HEK293 (cell line): ENCODE data around the gene BCAS3.

ENCODE experiments used
- CTCF ChIA-PET: fragments of 350-600 bp; formaldehyde crosslinking; extraction: SDS; loops from one replicate; lab custom pipeline; 2021; ENCODE audit warnings: antibody characterized with exemption; lab: Yijun Ruan, JAX
- POLR2A ChIA-PET: fragments of 300-600 bp; formaldehyde crosslinking; extraction: SDS; loops from one replicate; lab custom pipeline; 2020; ENCODE audit warnings: antibody characterized with exemption, inconsistent platforms; lab: Yijun Ruan, JAX
- H3K27ac ChIP-seq: fragments of 200-500 bp; sonication (Bioruptor generic); 2 replicates; pipeline ENCODE4 v1.5.1; 2014; ENCODE audit warnings: low read depth, low read length, control low read depth, inconsistent platforms; ENCODE audit errors: extremely low read depth
- H3K36me3 ChIP-seq, 2 experiments: fragments of 200-500 bp in 1 of 2; sonication (Bioruptor generic) in 1 of 2; 1 replicate in 1 of 2; 2 replicates in 1 of 2; pipeline ENCODE4 v1.5.1; 2014 to 2017; ENCODE audit warnings: inconsistent platforms in 2 of 2, low read length in 2 of 2; ENCODE audit not compliant: control insufficient read depth in 2 of 2, insufficient read depth in 1 of 2
- H3K4me1 ChIP-seq: fragments of 200-500 bp; sonication (Bioruptor generic); 2 replicates; pipeline ENCODE4 v1.5.1; 2014; ENCODE audit warnings: mild to moderate bottlenecking, low read length, inconsistent platforms; ENCODE audit not compliant: control insufficient read depth, insufficient read depth
- H3K4me3 ChIP-seq: 2 replicates; pipeline ENCODE4 v1.5.1; 2011; ENCODE audit warnings: low read depth, mild to moderate bottlenecking, control low read depth, low read length, moderate library complexity
- H3K9me3 ChIP-seq: fragments of 200-500 bp; sonication (Bioruptor generic); 2 replicates; pipeline ENCODE4 v1.5.1; 2014; ENCODE audit warnings: low read depth, low read length, inconsistent platforms; ENCODE audit not compliant: control insufficient read depth, insufficient read depth
- BCL11A ChIP-seq: fragments of 450-650 bp; formaldehyde crosslinking; IDR thresholded peaks from 2 replicates; pipeline ENCODE4 v1.5.1; 2016; ENCODE audit warnings: low read depth, missing biosample characterization, missing genetic modification characterization
- MYNN ChIP-seq: fragments of 450-650 bp; formaldehyde crosslinking; IDR thresholded peaks from 2 replicates; pipeline ENCODE4 v1.5.1; 2016; ENCODE audit warnings: missing biosample characterization, missing genetic modification characterization, borderline replicate concordance
- TCF7L2 ChIP-seq: IDR thresholded peaks from 2 replicates; pipeline ENCODE4 v1.6.1; 2011; ENCODE audit warnings: low read depth, mild to moderate bottlenecking, inconsistent platforms, low read length, moderate library complexity, borderline replicate concordance
- ZNF10 ChIP-seq: fragments of 450-650 bp; formaldehyde crosslinking; IDR thresholded peaks from 2 replicates; pipeline ENCODE4 v1.5.1; 2017; ENCODE audit warnings: missing biosample characterization, missing genetic modification characterization
- ZNF121 ChIP-seq: fragments of 450-650 bp; formaldehyde crosslinking; IDR thresholded peaks from 2 replicates; pipeline ENCODE4 v1.5.1; 2016; ENCODE audit warnings: missing biosample characterization, missing genetic modification characterization
- ZNF138 ChIP-seq: fragments of 450-650 bp; formaldehyde crosslinking; IDR thresholded peaks from 2 replicates; pipeline ENCODE4 v1.5.1; 2016; ENCODE audit warnings: missing biosample characterization, missing genetic modification characterization, borderline replicate concordance
- ZNF2 ChIP-seq: fragments of 450-650 bp; formaldehyde crosslinking; IDR thresholded peaks from 2 replicates; pipeline ENCODE4 v1.5.1; 2016; ENCODE audit warnings: missing biosample characterization, missing genetic modification characterization
- ZNF221 ChIP-seq: fragments of 450-650 bp; formaldehyde crosslinking; IDR thresholded peaks from 2 replicates; pipeline ENCODE4 v1.5.1; 2017; ENCODE audit warnings: missing biosample characterization, missing genetic modification characterization, borderline replicate concordance
- ZNF23 ChIP-seq: fragments of 450-650 bp; formaldehyde crosslinking; IDR thresholded peaks from 2 replicates; pipeline ENCODE4 v1.5.1; 2016; ENCODE audit warnings: missing biosample characterization, missing genetic modification characterization, borderline replicate concordance
- ZNF274 ChIP-seq, 2 experiments: fragments of 200-500 bp in 1 of 2; fragments of 450-650 bp in 1 of 2; sonication (Bioruptor generic) in 1 of 2; formaldehyde crosslinking in 1 of 2; IDR thresholded peaks; 2 replicates each; pipeline versions ENCODE4 v1.5.1 to v1.6.1; 2014 to 2016; ENCODE audit warnings: borderline replicate concordance in 1 of 2, inconsistent platforms in 1 of 2, low read length in 1 of 2, missing biosample characterization in 1 of 2, missing genetic modification characterization in 1 of 2
- ZNF302 ChIP-seq: fragments of 450-650 bp; formaldehyde crosslinking; IDR thresholded peaks from 2 replicates; pipeline ENCODE4 v1.5.1; 2016; ENCODE audit warnings: missing biosample characterization, missing genetic modification characterization, low read depth
- ZNF404 ChIP-seq: fragments of 450-650 bp; formaldehyde crosslinking; IDR thresholded peaks from 2 replicates; pipeline ENCODE4 v1.5.1; 2017; ENCODE audit warnings: missing biosample characterization, missing genetic modification characterization
- ZNF510 ChIP-seq: fragments of 450-650 bp; formaldehyde crosslinking; IDR thresholded peaks from 2 replicates; pipeline ENCODE4 v1.5.1; 2018; ENCODE audit warnings: mild to moderate bottlenecking, missing genetic modification characterization, missing biosample characterization; ENCODE audit not compliant: insufficient replicate concordance
- ZNF560 ChIP-seq: fragments of 450-650 bp; formaldehyde crosslinking; IDR thresholded peaks from 2 replicates; pipeline ENCODE4 v1.5.1; 2017; ENCODE audit warnings: missing biosample characterization, missing genetic modification characterization, borderline replicate concordance
- ZNF571 ChIP-seq: fragments of 450-650 bp; formaldehyde crosslinking; IDR thresholded peaks from 2 replicates; pipeline ENCODE4 v1.5.0; 2017; ENCODE audit warnings: missing biosample characterization, missing genetic modification characterization
- ZNF624 ChIP-seq: fragments of 450-650 bp; formaldehyde crosslinking; IDR thresholded peaks from 2 replicates; pipeline ENCODE4 v1.5.1; 2017; ENCODE audit warnings: missing biosample characterization, missing genetic modification characterization
- ZNF629 ChIP-seq: fragments of 450-650 bp; formaldehyde crosslinking; IDR thresholded peaks from 2 replicates; pipeline ENCODE4 v1.5.1; 2017; ENCODE audit warnings: missing biosample characterization, missing genetic modification characterization
- ZSCAN30 ChIP-seq: fragments of 450-650 bp; IDR thresholded peaks from 2 replicates; pipeline ENCODE4 v1.5.1; 2018; ENCODE audit warnings: missing biosample characterization, mild to moderate bottlenecking, missing genetic modification characterization, moderate library complexity
- TF ChIP-seq, protein P1 (sequence below): fragments of 450-650 bp; formaldehyde crosslinking; IDR thresholded peaks from 2 replicates; pipeline ENCODE4 v1.5.1; 2017; ENCODE audit warnings: missing biosample characterization, missing genetic modification characterization
- TF ChIP-seq, protein P2 (sequence below): fragments of 450-650 bp; formaldehyde crosslinking; IDR thresholded peaks from 2 replicates; pipeline ENCODE4 v1.5.1; 2016; ENCODE audit warnings: missing biosample characterization, missing genetic modification characterization
- TF ChIP-seq, protein P3 (sequence below): fragments of 450-650 bp; formaldehyde crosslinking; IDR thresholded peaks from 2 replicates; pipeline ENCODE4 v1.5.1; 2016; ENCODE audit warnings: missing biosample characterization, missing genetic modification characterization
- TF ChIP-seq, protein P4 (sequence below): fragments of 450-650 bp; formaldehyde crosslinking; IDR thresholded peaks from 2 replicates; pipeline ENCODE4 v1.5.1; 2016; ENCODE audit warnings: missing biosample characterization, missing genetic modification characterization

BCAS3 gene

DNA sequence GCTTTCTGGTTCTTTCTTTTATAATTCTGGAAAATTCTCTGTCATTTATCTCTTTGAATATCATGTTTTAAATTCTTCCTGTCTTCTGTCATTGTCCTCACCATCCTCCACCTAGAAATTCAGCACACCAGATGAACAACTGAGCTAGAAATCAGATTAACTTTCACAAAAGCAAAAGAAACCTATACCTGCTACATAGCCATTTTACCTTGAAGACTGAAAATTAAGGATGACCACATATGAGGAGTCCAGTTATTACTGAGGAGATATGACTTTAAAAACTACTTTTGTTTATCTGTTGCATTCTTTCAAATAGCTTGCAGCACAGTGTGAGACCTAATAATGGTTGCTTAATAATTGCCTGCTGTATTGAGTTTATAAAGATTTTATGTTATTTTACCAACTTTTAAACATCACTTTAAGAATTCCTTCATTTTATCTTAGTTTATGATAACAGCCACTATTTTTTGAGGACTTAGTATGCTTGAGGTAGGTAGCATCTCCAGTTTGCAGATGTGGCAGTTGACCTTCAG, 104.3 kb downstream of the BCAS3 start:
- H3K4me3 ChIP-seq: no peak overlapping the region
- POLR2A ChIA-PET: no interaction called here
- TF ChIP-seq ZNF624 (tag by site-specific recombination) (no peak), ZSCAN30 (tag by site-specific recombination) (no peak), ZNF138 (no peak), ZNF571 (tag by site-specific recombination) (no peak)
- TF ChIP-seq, protein P1, sequence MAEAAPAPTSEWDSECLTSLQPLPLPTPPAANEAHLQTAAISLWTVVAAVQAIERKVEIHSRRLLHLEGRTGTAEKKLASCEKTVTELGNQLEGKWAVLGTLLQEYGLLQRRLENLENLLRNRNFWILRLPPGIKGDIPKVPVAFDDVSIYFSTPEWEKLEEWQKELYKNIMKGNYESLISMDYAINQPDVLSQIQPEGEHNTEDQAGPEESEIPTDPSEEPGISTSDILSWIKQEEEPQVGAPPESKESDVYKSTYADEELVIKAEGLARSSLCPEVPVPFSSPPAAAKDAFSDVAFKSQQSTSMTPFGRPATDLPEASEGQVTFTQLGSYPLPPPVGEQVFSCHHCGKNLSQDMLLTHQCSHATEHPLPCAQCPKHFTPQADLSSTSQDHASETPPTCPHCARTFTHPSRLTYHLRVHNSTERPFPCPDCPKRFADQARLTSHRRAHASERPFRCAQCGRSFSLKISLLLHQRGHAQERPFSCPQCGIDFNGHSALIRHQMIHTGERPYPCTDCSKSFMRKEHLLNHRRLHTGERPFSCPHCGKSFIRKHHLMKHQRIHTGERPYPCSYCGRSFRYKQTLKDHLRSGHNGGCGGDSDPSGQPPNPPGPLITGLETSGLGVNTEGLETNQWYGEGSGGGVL: no peak
- TF ChIP-seq, protein P2, sequence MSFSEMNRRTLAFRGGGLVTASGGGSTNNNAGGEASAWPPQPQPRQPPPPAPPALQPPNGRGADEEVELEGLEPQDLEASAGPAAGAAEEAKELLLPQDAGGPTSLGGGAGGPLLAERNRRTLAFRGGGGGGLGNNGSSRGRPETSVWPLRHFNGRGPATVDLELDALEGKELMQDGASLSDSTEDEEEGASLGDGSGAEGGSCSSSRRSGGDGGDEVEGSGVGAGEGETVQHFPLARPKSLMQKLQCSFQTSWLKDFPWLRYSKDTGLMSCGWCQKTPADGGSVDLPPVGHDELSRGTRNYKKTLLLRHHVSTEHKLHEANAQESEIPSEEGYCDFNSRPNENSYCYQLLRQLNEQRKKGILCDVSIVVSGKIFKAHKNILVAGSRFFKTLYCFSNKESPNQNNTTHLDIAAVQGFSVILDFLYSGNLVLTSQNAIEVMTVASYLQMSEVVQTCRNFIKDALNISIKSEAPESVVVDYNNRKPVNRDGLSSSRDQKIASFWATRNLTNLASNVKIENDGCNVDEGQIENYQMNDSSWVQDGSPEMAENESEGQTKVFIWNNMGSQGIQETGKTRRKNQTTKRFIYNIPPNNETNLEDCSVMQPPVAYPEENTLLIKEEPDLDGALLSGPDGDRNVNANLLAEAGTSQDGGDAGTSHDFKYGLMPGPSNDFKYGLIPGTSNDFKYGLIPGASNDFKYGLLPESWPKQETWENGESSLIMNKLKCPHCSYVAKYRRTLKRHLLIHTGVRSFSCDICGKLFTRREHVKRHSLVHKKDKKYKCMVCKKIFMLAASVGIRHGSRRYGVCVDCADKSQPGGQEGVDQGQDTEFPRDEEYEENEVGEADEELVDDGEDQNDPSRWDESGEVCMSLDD (tag by site-specific recombination): no peak
- TF ChIP-seq, all 188 proteins: peak for 0
- no peaks in the 10 kb centered on the region for H3K9me3 ChIP-seq
- H3K27ac ChIP-seq: no peak overlapping the region
- no peaks in the 10 kb centered on the region for H3K4me1 ChIP-seq
- no peaks in the 10 kb centered on the region for H3K36me3 ChIP-seq
- CTCF ChIA-PET: no interaction called here

DNA sequence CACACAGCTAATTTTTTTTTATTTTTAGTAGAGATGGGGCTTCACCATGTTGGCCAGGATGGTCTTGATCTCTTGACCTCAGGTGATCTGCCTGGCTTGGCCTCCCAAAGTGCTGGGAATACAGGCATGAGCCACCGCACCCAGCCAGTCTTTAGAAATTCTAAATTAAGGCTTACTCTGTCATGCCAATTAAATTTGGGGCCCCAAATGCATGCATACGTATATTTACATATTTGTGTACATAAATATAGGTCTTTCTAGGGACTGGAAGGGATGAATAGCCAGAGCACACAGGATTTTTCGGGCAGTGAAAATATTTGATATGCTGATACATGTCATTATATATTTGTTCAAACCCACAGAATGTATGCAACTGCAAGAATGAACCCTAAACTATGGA, 105.1 kb downstream of the BCAS3 start:
- ChIA-PET CTCF (interaction anchor here (1.4 kb wide), 1 partner anchor 17 kb away, joined by 8 read pairs; no protein-coding TSS in a partner anchor), POLR2A (no interaction called here)
- TF ChIP-seq ZNF2 (tag by site-specific recombination): no peak
- TF ChIP-seq ZNF221 (tag by site-specific recombination): no peak
- no peak for TF ChIP-seq ZNF560 (tag by site-specific recombination)
- no peak for TF ChIP-seq ZNF510
- Histone ChIP-seq H3K27ac (no peak overlapping the region), H3K36me3 (no peaks in the 10 kb centered on the region), H3K9me3 (no peaks in the 10 kb centered on the region), H3K4me1 (no peaks in the 10 kb centered on the region), H3K4me3 (no peak overlapping the region)

DNA sequence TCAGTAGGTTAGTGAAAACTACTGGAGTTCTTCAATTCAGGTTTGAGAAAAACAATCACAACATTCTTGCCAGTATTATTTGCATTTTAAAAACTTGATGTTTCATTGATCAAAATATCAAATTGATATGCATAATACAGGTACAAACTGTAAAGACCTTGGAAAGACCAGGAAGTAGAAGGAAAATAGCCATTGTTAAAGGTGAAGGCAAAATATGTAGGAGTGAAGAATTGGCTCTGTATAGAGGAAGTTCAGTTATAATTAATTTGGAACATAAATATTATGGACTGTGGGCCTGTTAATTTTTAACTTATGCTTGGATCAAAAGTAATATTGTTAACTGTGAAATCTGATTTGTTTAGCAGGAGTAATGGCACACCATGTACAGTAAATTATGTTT, 112.6 kb downstream of the BCAS3 start:
- Histone ChIP-seq H3K4me3 (no peak overlapping the region), H3K36me3 (no peaks in the 10 kb centered on the region), H3K4me1 (no peaks in the 10 kb centered on the region; the same call in 1 of the 2 replicates), H3K27ac (no peak overlapping the region), H3K9me3 (no peaks in the 10 kb centered on the region)
- POLR2A ChIA-PET: no interaction called here
- CTCF ChIA-PET: no interaction called here
- TF ChIP-seq ZNF404 (tag by site-specific recombination) (no peak), ZNF121 (tag by site-specific recombination) (no peak), ZNF629 (tag by site-specific recombination) (no peak), BCL11A (tag by site-specific recombination) (no peak), ZNF274 (IDR thresholded peaks at IDR 0.05; ENCODE audit: low read length) (no peak), ZNF274 (tag by site-specific recombination; IDR thresholded peaks at IDR 0.05; ENCODE audit: borderline replicate concordance) (no peak), TCF7L2 (no peak), MYNN (tag by site-specific recombination) (no peak), ZNF23 (tag by site-specific recombination) (no peak), ZNF302 (tag by site-specific recombination) (no peak), ZNF560 (tag by site-specific recombination) (no peak), ZNF10 (no peak)
- TF ChIP-seq, protein P3, sequence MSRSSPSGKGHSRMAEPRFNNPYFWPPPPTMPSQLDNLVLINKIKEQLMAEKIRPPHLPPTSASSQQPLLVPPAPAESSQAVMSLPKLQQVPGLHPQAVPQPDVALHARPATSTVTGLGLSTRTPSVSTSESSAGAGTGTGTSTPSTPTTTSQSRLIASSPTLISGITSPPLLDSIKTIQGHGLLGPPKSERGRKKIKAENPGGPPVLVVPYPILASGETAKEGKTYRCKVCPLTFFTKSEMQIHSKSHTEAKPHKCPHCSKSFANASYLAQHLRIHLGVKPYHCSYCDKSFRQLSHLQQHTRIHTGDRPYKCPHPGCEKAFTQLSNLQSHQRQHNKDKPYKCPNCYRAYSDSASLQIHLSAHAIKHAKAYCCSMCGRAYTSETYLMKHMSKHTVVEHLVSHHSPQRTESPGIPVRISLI (tag by site-specific recombination): no peak
- TF ChIP-seq, protein P4, sequence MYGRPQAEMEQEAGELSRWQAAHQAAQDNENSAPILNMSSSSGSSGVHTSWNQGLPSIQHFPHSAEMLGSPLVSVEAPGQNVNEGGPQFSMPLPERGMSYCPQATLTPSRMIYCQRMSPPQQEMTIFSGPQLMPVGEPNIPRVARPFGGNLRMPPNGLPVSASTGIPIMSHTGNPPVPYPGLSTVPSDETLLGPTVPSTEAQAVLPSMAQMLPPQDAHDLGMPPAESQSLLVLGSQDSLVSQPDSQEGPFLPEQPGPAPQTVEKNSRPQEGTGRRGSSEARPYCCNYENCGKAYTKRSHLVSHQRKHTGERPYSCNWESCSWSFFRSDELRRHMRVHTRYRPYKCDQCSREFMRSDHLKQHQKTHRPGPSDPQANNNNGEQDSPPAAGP (tag by site-specific recombination): no peak
- TF ChIP-seq, protein P2 (tag by site-specific recombination): no peak
